Spleen (tissue), 11 donors: ENCODE data around the gene DTNBP1. TPM values are rescaled to one million over a fixed set of nuclear protein-coding genes. Genes with fewer than 3 reads are reported as not detected.

Source experiments
- DNase-seq: peaks from one replicate; pipeline ENCODE4 v3.0.0-alpha.2; 2020
- H3K27ac ChIP-seq, 8 donors: fragments of 200-600 bp; sonication (generic) in 7 of 8; 1 replicate in 4 of 8; 2 replicates in 4 of 8; pipeline versions ENCODE4 v1.5.0 to v1.8.0; 2016 to 2021; ENCODE audit warnings: inconsistent platforms in 4 of 8, mild to moderate bottlenecking in 4 of 8, moderate library complexity in 1 of 8
- H3K27me3 ChIP-seq, 7 donors: fragments of 200-600 bp; sonication (generic) in 6 of 7; replicated peaks in 1 of 7; 1 replicate in 4 of 7; 2 replicates in 3 of 7; pipeline versions ENCODE4 v1.5.0 to v1.8.0; 2016 to 2021; ENCODE audit warnings: inconsistent platforms in 3 of 7, mild to moderate bottlenecking in 1 of 7
- H3K36me3 ChIP-seq, 6 donors: fragments of 200-600 bp; sonication (generic) in 5 of 6; 1 replicate in 4 of 6; 2 replicates in 2 of 6; pipeline versions ENCODE4 v1.5.0 to v1.8.0; 2016 to 2021; ENCODE audit warnings: inconsistent platforms in 2 of 6
- H3K4me1 ChIP-seq, 6 donors: fragments of 200-600 bp; sonication (generic) in 5 of 6; 1 replicate in 3 of 6; 2 replicates in 3 of 6; pipeline versions ENCODE4 v1.5.0 to v1.8.0; 2016 to 2021; ENCODE audit warnings: inconsistent platforms in 3 of 6
- H3K4me3 ChIP-seq, 8 donors: fragments of 200-600 bp; sonication (generic) in 7 of 8; 1 replicate in 4 of 8; 2 replicates in 4 of 8; pipeline versions ENCODE4 v1.5.0 to v1.8.0; 2016 to 2021; ENCODE audit warnings: inconsistent platforms in 4 of 8, mild to moderate bottlenecking in 4 of 8, moderate library complexity in 2 of 8
- H3K9me3 ChIP-seq, 8 donors: fragments of 200-600 bp; sonication (generic) in 7 of 8; 1 replicate in 4 of 8; 2 replicates in 4 of 8; pipeline versions ENCODE4 v1.5.0 to v1.8.0; 2016 to 2021; ENCODE audit warnings: inconsistent platforms in 4 of 8
- POLR2A ChIP-seq, 3 donors: fragments of 450-650 bp; IDR thresholded peaks; one replicate each; pipeline ENCODE4 v1.5.1; 2017; ENCODE audit warnings: antibody characterized with exemption in 3 of 3, mild to moderate bottlenecking in 1 of 3
- POLR2AphosphoS5 ChIP-seq, 3 donors: sonication (generic); formaldehyde crosslinking; IDR thresholded peaks; one replicate each; pipeline ENCODE4 v1.5.1; 2017; ENCODE audit warnings: antibody characterized with exemption in 3 of 3
- WGBS, 5 donors: extraction: QIAGEN DNeasy Blood & Tissue Kit in 3 of 5; methylation state at CpG; one replicate each; pipeline versions ENCODE4 v1.1.5 to v1.1.7; 2013 to 2018; 5-methylcytosine and 5-hydroxymethylcytosine counted together
- intact Hi-C: fragments of 100-400 bp; cut with DNase I; formaldehyde crosslinking; loops from one replicate; pipeline ENCODE4 v1.15.0; 2023; ENCODE audit warnings: low total_unique reads
- polyA plus RNA-seq, 3 donors: library from polyadenylated mRNA; stranded (reverse); fragments of 200-250 nt; gene quantifications; one replicate each; pipeline ENCODE4 v1.2.1, GENCODE V29; 2013
- total RNA-seq, 7 donors: library from RNA; depleted of rRNA in 3 of 7; stranded (reverse); fragments of >200 nt in 3 of 7; fragmentation: NEBNext Ultra II Directional in 4 of 7; extraction: Animal tissue kit (Norgen Biotek cat#: 25700) in 4 of 7; gene quantifications; one replicate each; pipeline versions ENCODE4 v1.1.0 to v1.2.1, GENCODE V29; 2016 to 2021
- TF ChIP-seq, protein P1 (sequence below), 11 experiments: fragments of 200-600 bp in 7 of 11; fragments of 450-650 bp in 4 of 11; sonication (generic) in 4 of 11; IDR thresholded peaks in 8 of 11; conservative IDR thresholded peaks in 3 of 11; 1 replicate in 7 of 11; 2 replicates in 4 of 11; pipeline versions ENCODE4 v1.4.0 to v1.8.0; 2016 to 2021; ENCODE audit warnings: antibody characterized with exemption in 11 of 11, inconsistent platforms in 4 of 11, mild to moderate bottlenecking in 1 of 11
- donor health status: healthy with polysubstance abuse.
- donor health status: DM: no; HTN: no; CAD: no; lungs with moderate emphysema.
- donor health status: DM: no; HTN: no; CAD: no.
- donor health status: Bipolar disorder and iron deficiency.
- donor health status: healthy.
- donor health status: DM: no; HTN: no; CAD: no.
- donor health status: DM: yes; HTN: yes; CAD: no.

The DTNBP1 gene
- total and polyA plus RNA-seq, 10 donors: 14.2 to 42.2 (median 32.3) TPM

DNA sequence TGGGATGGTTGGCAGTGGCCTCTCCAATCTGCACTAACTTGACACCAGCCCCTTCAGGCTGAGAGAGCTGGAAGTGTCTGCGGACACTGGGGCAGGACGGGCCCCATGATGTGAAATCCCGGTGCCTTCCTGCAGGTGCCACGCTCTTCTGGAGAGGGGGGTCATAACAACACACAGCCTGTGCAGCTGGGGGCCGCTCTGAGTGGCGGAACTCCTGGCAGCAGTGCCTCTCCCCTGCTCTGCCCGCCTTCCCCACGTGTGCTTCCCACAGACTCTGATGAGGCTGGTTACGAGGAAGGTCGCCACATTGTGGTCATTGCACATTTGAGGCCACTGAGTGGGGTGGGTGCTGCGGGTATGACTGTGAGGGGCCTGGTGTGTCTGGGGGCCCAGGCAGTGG, 145.2 kb downstream of the DTNBP1 start:
- intact Hi-C loops: no loop called here
- no peak overlapping the region for H3K4me3 ChIP-seq
- no peak overlapping the region for H3K27ac ChIP-seq
- TF ChIP-seq POLR2AphosphoS5 (IDR thresholded peaks at IDR 0.05): peak in 1 of 3 donors; percentile 35
- TF ChIP-seq, protein P1, sequence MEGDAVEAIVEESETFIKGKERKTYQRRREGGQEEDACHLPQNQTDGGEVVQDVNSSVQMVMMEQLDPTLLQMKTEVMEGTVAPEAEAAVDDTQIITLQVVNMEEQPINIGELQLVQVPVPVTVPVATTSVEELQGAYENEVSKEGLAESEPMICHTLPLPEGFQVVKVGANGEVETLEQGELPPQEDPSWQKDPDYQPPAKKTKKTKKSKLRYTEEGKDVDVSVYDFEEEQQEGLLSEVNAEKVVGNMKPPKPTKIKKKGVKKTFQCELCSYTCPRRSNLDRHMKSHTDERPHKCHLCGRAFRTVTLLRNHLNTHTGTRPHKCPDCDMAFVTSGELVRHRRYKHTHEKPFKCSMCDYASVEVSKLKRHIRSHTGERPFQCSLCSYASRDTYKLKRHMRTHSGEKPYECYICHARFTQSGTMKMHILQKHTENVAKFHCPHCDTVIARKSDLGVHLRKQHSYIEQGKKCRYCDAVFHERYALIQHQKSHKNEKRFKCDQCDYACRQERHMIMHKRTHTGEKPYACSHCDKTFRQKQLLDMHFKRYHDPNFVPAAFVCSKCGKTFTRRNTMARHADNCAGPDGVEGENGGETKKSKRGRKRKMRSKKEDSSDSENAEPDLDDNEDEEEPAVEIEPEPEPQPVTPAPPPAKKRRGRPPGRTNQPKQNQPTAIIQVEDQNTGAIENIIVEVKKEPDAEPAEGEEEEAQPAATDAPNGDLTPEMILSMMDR (IDR thresholded peaks at IDR 0.05 in 8 of 11, conservative IDR thresholded peaks at IDR 0.05 in 3 of 11): no peak
- TF ChIP-seq POLR2A (IDR thresholded peaks at IDR 0.05): no peak
- peaks cover 2 to 100% (median 87%) of the 10 kb centered on the region in 6 donors for H3K36me3 ChIP-seq
- no peaks in the 10 kb centered on the region for H3K9me3 ChIP-seq
- WGBS, 5 donors: 88 to 97% (median 89%) methylated on average over 10 to 11 of the region's 11 CpGs
- no peak for DNase-seq
- peaks cover 3 to 17% (median 10%) of the 10 kb centered on the region in 6 donors for H3K4me1 ChIP-seq
- no peaks in the 10 kb centered on the region for H3K27me3 ChIP-seq

DNA sequence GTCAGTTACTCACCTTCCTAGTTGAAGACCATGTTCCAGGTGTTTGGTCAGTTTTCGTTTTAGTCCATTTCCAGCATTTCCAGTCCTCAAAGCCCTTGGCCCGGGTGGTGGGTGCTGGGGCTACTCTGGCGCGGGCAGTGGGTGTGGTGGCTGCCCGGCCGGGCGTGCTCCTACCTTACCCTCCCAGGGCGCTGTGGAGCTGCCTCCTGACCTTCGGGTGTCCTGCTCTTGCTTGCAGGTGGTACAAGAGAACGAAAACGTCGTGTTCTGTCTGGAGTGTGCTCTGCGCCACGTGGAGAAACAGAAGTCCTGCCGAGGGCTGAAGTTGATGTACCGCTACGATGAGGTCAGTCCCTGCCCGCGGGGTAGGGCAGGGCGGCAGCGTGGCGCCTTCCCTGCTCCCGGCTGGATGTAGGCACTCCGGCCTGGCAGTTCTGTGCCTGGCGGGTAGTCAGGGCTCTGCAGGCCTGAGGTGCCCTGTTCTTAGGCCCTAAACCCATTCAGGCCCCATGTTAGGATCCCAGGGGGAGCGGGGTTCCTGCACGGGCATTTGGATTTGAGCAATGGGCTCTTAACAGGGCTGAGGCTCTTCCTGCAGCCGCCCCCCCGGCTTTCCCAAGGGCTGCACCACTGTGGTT, 145.8 kb downstream of the DTNBP1 start:
- H3K9me3 ChIP-seq: no peaks in the 10 kb centered on the region
- H3K36me3 ChIP-seq: peaks cover 2 to 100% (median 87%) of the 10 kb centered on the region in 6 donors
- no peak overlapping the region for H3K4me3 ChIP-seq
- H3K27ac ChIP-seq: no peak overlapping the region
- 95 to 97% (median 96%) methylated on average over 17 to 29 of the region's 29 CpGs for WGBS, 5 donors
- no peaks in the 10 kb centered on the region for H3K27me3 ChIP-seq
- TF ChIP-seq, protein P1 (IDR thresholded peaks at IDR 0.05 in 8 of 11, conservative IDR thresholded peaks at IDR 0.05 in 3 of 11): no peak
- no peak for TF ChIP-seq POLR2A (IDR thresholded peaks at IDR 0.05)
- TF ChIP-seq POLR2AphosphoS5 (IDR thresholded peaks at IDR 0.05): peak in 1 of 3 donors; percentile 53
- intact Hi-C loops: no loop called here
- peak; percentile 69 for DNase-seq
- H3K4me1 ChIP-seq: peaks cover 0 to 15% (median 5%) of the 10 kb centered on the region in 6 donors

DNA sequence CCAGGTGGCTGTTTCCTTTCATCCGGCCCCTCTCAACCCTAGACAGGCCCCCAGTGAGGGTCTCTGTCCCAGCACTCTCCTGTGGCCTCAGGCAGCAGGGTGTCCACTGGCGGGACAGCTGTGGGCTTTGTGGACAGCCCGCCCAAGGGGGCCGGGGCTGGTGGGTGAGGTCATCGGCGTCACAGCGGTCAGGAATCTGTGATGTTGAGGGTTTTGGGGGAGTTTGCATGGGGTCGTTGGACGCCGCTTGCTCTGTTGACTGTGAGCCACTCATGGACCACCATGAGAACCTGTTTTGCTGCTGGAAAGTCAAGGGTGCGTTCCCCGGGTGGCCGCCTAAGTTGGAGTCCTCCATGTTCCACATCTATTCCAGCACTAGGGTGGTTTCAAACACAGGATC, 146.4 kb downstream of the DTNBP1 start:
- Histone ChIP-seq H3K9me3 (no peaks in the 10 kb centered on the region), H3K4me1 (peaks cover 0 to 14% (median 0%) of the 10 kb centered on the region in 6 donors), H3K27ac (no peak overlapping the region), H3K4me3 (no peak overlapping the region), H3K27me3 (no peaks in the 10 kb centered on the region), H3K36me3 (peaks cover 2 to 100% (median 89%) of the 10 kb centered on the region in 6 donors)
- intact Hi-C loops: no loop called here
- DNase-seq: peak; percentile 64
- TF ChIP-seq POLR2A (IDR thresholded peaks at IDR 0.05) (no peak), POLR2AphosphoS5 (IDR thresholded peaks at IDR 0.05) (peak in 1 of 3 donors; percentile 44)
- TF ChIP-seq, protein P1 (IDR thresholded peaks at IDR 0.05 in 8 of 11, conservative IDR thresholded peaks at IDR 0.05 in 3 of 11): no peak
- 97 to 99% (median 98%) methylated on average over 11 to 13 of the region's 13 CpGs for WGBS, 5 donors

DNA sequence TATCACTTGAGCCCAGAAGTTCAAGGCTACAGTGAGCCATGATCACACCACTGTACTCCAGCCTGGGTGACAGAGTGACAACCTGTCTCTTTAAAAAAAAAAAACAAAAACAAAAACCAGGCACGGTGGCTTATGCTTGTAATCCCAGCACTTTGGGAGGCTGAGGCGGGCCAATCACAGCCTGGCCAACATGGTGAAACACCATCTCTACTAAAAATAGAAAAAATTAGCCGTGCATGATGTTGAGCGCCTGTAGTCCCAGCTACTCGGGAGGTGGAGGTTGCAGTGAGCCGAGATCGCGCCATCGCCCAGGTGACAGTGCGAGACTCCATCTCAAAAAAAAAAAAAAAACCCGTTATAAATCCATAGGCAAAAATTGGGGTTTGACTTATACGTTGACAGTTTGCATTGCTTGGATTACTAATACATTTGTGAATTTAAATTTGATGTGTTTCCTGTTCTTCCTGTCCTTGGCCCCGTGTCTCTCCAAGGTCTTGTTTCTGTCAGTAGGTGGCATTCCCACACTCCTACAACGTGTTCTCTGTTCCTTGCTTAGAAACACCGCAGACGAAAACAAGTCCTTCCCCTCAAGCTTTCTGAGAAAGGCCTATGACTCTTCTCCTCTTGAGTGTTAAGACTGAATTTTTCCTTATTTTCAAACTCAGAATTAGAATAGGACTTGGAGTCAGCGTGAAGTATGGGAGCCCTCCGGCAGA, 147.0 kb downstream of the DTNBP1 start:
- DNase-seq: no peak
- Histone ChIP-seq H3K36me3 (peaks cover 2 to 100% (median 91%) of the 10 kb centered on the region in 6 donors), H3K27me3 (no peaks in the 10 kb centered on the region), H3K9me3 (no peaks in the 10 kb centered on the region), H3K4me1 (peaks cover 0 to 14% (median 0%) of the 10 kb centered on the region in 6 donors), H3K27ac (peak overlapping the region in 1 of 8 donors; percentile 11), H3K4me3 (no peak overlapping the region)
- 81 to 90% (median 87%) methylated on average over 18 of the region's 18 CpGs for WGBS, 5 donors
- intact Hi-C loops: no loop called here
- TF ChIP-seq POLR2AphosphoS5 (IDR thresholded peaks at IDR 0.05) (no peak), POLR2A (IDR thresholded peaks at IDR 0.05) (no peak)
- TF ChIP-seq, protein P1 (IDR thresholded peaks at IDR 0.05 in 8 of 11, conservative IDR thresholded peaks at IDR 0.05 in 3 of 11): no peak
